Lower leg skin (tissue), 3 donors: Measurements from ENCODE around the gene UBASH3A.

ENCODE experiments used
- POLR2A ChIP-seq, 2 donors: fragments of 450-650 bp; IDR thresholded peaks; one replicate each; pipeline ENCODE4 v1.6.1; 2016 to 2017; ENCODE audit warnings: antibody characterized with exemption in 2 of 2, mild to moderate bottlenecking in 1 of 2, moderate library complexity in 1 of 2
- TF ChIP-seq, protein P1 (sequence below), 3 donors: fragments of 450-650 bp; IDR thresholded peaks; one replicate each; pipeline ENCODE4 v1.5.1; 2016; ENCODE audit warnings: antibody characterized with exemption in 3 of 3, mild to moderate bottlenecking in 3 of 3, moderate library complexity in 2 of 3

DNA sequence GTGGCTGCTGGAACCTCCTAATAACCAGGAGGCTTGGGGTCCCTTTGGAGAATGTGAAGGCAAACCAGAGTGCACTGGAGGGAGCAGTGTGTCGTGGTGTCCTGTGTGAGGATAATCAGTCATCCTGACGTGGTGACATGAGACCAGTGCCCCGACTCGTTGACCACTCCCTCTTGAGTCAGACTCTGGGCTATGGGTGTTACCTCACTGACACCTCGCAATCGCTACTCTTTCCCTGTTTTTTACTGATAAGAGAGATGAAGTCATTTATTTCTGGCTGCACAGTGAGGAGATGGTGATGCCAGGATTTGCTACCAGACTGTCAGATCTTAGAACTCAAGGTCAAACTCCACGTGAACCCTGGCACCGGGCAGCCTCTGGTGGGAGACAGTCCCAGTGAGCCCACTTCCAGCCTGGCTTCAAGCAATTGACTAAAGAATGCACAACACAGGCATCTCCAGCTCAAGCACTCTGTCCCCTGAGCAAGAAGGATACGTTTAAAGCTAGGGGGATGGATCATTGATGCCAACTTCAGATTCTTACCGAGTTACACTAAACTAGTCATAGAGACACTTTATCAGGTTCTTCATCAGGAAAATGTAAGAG is 30.3 kb downstream of the UBASH3A start:
- TF ChIP-seq, protein P1, sequence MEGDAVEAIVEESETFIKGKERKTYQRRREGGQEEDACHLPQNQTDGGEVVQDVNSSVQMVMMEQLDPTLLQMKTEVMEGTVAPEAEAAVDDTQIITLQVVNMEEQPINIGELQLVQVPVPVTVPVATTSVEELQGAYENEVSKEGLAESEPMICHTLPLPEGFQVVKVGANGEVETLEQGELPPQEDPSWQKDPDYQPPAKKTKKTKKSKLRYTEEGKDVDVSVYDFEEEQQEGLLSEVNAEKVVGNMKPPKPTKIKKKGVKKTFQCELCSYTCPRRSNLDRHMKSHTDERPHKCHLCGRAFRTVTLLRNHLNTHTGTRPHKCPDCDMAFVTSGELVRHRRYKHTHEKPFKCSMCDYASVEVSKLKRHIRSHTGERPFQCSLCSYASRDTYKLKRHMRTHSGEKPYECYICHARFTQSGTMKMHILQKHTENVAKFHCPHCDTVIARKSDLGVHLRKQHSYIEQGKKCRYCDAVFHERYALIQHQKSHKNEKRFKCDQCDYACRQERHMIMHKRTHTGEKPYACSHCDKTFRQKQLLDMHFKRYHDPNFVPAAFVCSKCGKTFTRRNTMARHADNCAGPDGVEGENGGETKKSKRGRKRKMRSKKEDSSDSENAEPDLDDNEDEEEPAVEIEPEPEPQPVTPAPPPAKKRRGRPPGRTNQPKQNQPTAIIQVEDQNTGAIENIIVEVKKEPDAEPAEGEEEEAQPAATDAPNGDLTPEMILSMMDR (IDR thresholded peaks at IDR 0.05) = no peak
- TF ChIP-seq POLR2A (IDR thresholded peaks at IDR 0.05) = no peak
